A549 (cell line): ENCODE measurements around the gene DOCK10.

Experiments
- CHD2 ChIP-seq: fragments of 150-350 bp; IDR thresholded peaks from 2 replicates; pipeline ENCODE4 v1.6.1; 2014; ENCODE audit warnings: low read length; ENCODE audit not compliant: partially characterized antibody
- POLR2A ChIP-seq: IDR thresholded peaks from 2 replicates; pipeline ENCODE4 v1.6.1; 2012; ENCODE audit warnings: mild to moderate bottlenecking, low read length
- RAD21 ChIP-seq, 2 experiments: fragments of >200 bp in 1 of 2; sonication (Bioruptor Twin) in 1 of 2; formaldehyde crosslinking in 1 of 2; IDR thresholded peaks in 1 of 2; conservative IDR thresholded peaks in 1 of 2; 2 replicates in 1 of 2; 3 replicates in 1 of 2; pipeline ENCODE4 v1.6.1; 2012 to 2018; ENCODE audit warnings: inconsistent platforms in 1 of 2
- TF ChIP-seq, protein P1 (sequence below): fragments of >200 bp; sonication (Bioruptor Twin); formaldehyde crosslinking; IDR thresholded peaks from 3 replicates; pipeline ENCODE4 v1.5.1; 2016
- TF ChIP-seq, protein P2 (sequence below): IDR thresholded peaks from 2 replicates; pipeline ENCODE4 v1.6.1; 2012; ENCODE audit warnings: low read depth, borderline replicate concordance

DNA sequence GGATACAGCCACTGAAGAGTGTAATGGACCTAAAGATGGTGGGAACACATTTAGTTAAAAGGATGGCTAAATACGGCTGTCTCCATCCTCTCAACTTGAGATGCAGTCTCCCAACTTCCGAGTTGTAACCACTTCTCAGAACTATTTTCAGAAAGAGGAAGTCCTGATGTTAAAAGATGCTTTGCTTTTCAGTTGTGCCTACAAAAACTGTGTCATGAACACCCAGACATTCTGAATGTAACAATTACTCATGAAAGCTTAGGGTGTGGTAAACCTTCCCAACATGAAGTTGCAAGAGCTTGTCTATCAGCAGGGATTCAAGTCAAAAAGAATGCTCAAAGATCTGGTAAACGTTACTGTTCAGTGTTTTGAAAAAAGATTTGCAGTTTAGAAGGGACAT, 147.9 kb downstream of the DOCK10 start:
- TF ChIP-seq, protein P1, sequence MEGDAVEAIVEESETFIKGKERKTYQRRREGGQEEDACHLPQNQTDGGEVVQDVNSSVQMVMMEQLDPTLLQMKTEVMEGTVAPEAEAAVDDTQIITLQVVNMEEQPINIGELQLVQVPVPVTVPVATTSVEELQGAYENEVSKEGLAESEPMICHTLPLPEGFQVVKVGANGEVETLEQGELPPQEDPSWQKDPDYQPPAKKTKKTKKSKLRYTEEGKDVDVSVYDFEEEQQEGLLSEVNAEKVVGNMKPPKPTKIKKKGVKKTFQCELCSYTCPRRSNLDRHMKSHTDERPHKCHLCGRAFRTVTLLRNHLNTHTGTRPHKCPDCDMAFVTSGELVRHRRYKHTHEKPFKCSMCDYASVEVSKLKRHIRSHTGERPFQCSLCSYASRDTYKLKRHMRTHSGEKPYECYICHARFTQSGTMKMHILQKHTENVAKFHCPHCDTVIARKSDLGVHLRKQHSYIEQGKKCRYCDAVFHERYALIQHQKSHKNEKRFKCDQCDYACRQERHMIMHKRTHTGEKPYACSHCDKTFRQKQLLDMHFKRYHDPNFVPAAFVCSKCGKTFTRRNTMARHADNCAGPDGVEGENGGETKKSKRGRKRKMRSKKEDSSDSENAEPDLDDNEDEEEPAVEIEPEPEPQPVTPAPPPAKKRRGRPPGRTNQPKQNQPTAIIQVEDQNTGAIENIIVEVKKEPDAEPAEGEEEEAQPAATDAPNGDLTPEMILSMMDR, result no peak
- TF ChIP-seq RAD21 (conservative IDR thresholded peaks at IDR 0.05 in 1 of 2, IDR thresholded peaks at IDR 0.05 in 1 of 2) (no peak), POLR2A (no peak), CHD2 (no peak)
- TF ChIP-seq, protein P2, sequence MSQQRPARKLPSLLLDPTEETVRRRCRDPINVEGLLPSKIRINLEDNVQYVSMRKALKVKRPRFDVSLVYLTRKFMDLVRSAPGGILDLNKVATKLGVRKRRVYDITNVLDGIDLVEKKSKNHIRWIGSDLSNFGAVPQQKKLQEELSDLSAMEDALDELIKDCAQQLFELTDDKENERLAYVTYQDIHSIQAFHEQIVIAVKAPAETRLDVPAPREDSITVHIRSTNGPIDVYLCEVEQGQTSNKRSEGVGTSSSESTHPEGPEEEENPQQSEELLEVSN, result no peak
